ENCODE measurements around the gene SLC38A1. TPM values are rescaled to one million over a fixed set of nuclear protein-coding genes. Genes with fewer than 3 reads are reported as not detected.

SLC38A1 gene
- total and polyA plus RNA-seq, 4 donors: 4.2 to 66.2 (median 17.7) TPM

GRCh38 chr12:46219877-46220655 is 48.8 kb downstream of the SLC38A1 start:
- no peaks in the 10 kb centered on the region for H3K27me3 ChIP-seq (ENCODE audit: control insufficient read depth in 1 of 2, insufficient read depth in 2 of 2, low read length in 1 of 2)
- 76 to 88% methylated on average over 10 of the region's 10 CpGs for WGBS, 2 donors
- no peaks in the 10 kb centered on the region for H3K36me3 ChIP-seq (ENCODE audit: control insufficient read depth in 1 of 2, insufficient read depth in 2 of 2, low read length in 1 of 2)
- ATAC-seq (ENCODE audit: low FRiP score) (no peak), DNase-seq (no peak)
- H3K9me3 ChIP-seq (ENCODE audit: control insufficient read depth, low read length): no peaks in the 10 kb centered on the region
- intact Hi-C loops (cut with DNase I): loop anchor here (5.0 kb wide), 2 partner anchors 42 to 47 kb away; partner anchors contain the start of gene SLC38A1 (in 1 of the 2)
- H3K27ac ChIP-seq (ENCODE audit: low read depth in 1 of 2, low read length in 2 of 2): no peak overlapping the region
- no peak overlapping the region for H3K4me3 ChIP-seq (ENCODE audit: low read length in 2 of 2)
- peaks cover 0 to 3% of the 10 kb centered on the region in 2 donors for H3K4me1 ChIP-seq (ENCODE audit: control insufficient read depth in 1 of 2, insufficient read depth in 2 of 2, low read length in 2 of 2)

- H3K9me3 ChIP-seq (ENCODE audit: control insufficient read depth, low read length): no peaks in the 10 kb centered on the region
- 94 to 100% methylated on average over 2 of the region's 2 CpGs for WGBS, 2 donors
- ATAC-seq (ENCODE audit: low FRiP score): no peak
- H3K36me3 ChIP-seq (ENCODE audit: control insufficient read depth in 1 of 2, insufficient read depth in 2 of 2, low read length in 1 of 2): no peaks in the 10 kb centered on the region
- H3K4me1 ChIP-seq (ENCODE audit: control insufficient read depth in 1 of 2, insufficient read depth in 2 of 2, low read length in 2 of 2): peaks cover 0 to under 1% of the 10 kb centered on the region in 2 donors
- no peak overlapping the region for H3K27ac ChIP-seq (ENCODE audit: low read depth in 1 of 2, low read length in 2 of 2)
- intact Hi-C loops (cut with DNase I): no loop called here
- DNase-seq: no peak
- no peaks in the 10 kb centered on the region for H3K27me3 ChIP-seq (ENCODE audit: control insufficient read depth in 1 of 2, insufficient read depth in 2 of 2, low read length in 1 of 2)
- H3K4me3 ChIP-seq (ENCODE audit: low read length in 2 of 2): no peak overlapping the region
These were observed 49.5 kb downstream of the SLC38A1 start for GRCh38 chr12:46219132-46219876.

GRCh38 chr12:46218322-46219095 is 50.3 kb downstream of the SLC38A1 start:
- Histone ChIP-seq H3K27ac (ENCODE audit: low read depth in 1 of 2, low read length in 2 of 2) (no peak overlapping the region), H3K4me1 (ENCODE audit: control insufficient read depth in 1 of 2, insufficient read depth in 2 of 2, low read length in 2 of 2) (no peaks in the 10 kb centered on the region), H3K36me3 (ENCODE audit: control insufficient read depth in 1 of 2, insufficient read depth in 2 of 2, low read length in 1 of 2) (no peaks in the 10 kb centered on the region), H3K9me3 (ENCODE audit: control insufficient read depth, low read length) (no peaks in the 10 kb centered on the region), H3K4me3 (ENCODE audit: low read length in 2 of 2) (no peak overlapping the region), H3K27me3 (ENCODE audit: control insufficient read depth in 1 of 2, insufficient read depth in 2 of 2, low read length in 1 of 2) (no peaks in the 10 kb centered on the region)
- intact Hi-C loops (cut with DNase I): no loop called here
- ATAC-seq (ENCODE audit: low FRiP score) (no peak), DNase-seq (no peak)
- WGBS, 2 donors: 92 to 93% methylated on average over 10 of the region's 10 CpGs

- Histone ChIP-seq H3K36me3 (ENCODE audit: control insufficient read depth in 1 of 2, insufficient read depth in 2 of 2, low read length in 1 of 2) (no peaks in the 10 kb centered on the region), H3K4me1 (ENCODE audit: control insufficient read depth in 1 of 2, insufficient read depth in 2 of 2, low read length in 2 of 2) (no peaks in the 10 kb centered on the region), H3K27ac (ENCODE audit: low read depth in 1 of 2, low read length in 2 of 2) (no peak overlapping the region), H3K27me3 (ENCODE audit: control insufficient read depth in 1 of 2, insufficient read depth in 2 of 2, low read length in 1 of 2) (no peaks in the 10 kb centered on the region), H3K4me3 (ENCODE audit: low read length in 2 of 2) (no peak overlapping the region), H3K9me3 (ENCODE audit: control insufficient read depth, low read length) (no peaks in the 10 kb centered on the region)
- peak in 1 of 2 donors; percentile 48 for DNase-seq
- ATAC-seq (ENCODE audit: low FRiP score): no peak
- intact Hi-C loops (cut with DNase I): no loop called here
- 85 to 92% methylated on average over 6 of the region's 6 CpGs for WGBS, 2 donors
These were observed 51.1 kb downstream of the SLC38A1 start for GRCh38 chr12:46217541-46218321.

GRCh38 chr12:46214668-46215436 is 54.0 kb downstream of the SLC38A1 start:
- ATAC-seq (ENCODE audit: low FRiP score) (peak; percentile 62), DNase-seq (peak in 1 of 2 donors; percentile 53)
- 66 to 70% methylated on average over 7 of the region's 7 CpGs for WGBS, 2 donors
- intact Hi-C loops (cut with DNase I): no loop called here
- Histone ChIP-seq H3K27ac (ENCODE audit: low read depth in 1 of 2, low read length in 2 of 2) (no peak overlapping the region), H3K4me3 (ENCODE audit: low read length in 2 of 2) (no peak overlapping the region), H3K4me1 (ENCODE audit: control insufficient read depth in 1 of 2, insufficient read depth in 2 of 2, low read length in 2 of 2) (peaks cover 0 to 4% of the 10 kb centered on the region in 2 donors), H3K27me3 (ENCODE audit: control insufficient read depth in 1 of 2, insufficient read depth in 2 of 2, low read length in 1 of 2) (no peaks in the 10 kb centered on the region), H3K9me3 (ENCODE audit: control insufficient read depth, low read length) (no peaks in the 10 kb centered on the region), H3K36me3 (ENCODE audit: control insufficient read depth in 1 of 2, insufficient read depth in 2 of 2, low read length in 1 of 2) (no peaks in the 10 kb centered on the region)

- no peak for DNase-seq
- Histone ChIP-seq H3K9me3 (ENCODE audit: control insufficient read depth, low read length) (no peaks in the 10 kb centered on the region), H3K36me3 (ENCODE audit: control insufficient read depth in 1 of 2, insufficient read depth in 2 of 2, low read length in 1 of 2) (no peaks in the 10 kb centered on the region), H3K4me1 (ENCODE audit: control insufficient read depth in 1 of 2, insufficient read depth in 2 of 2, low read length in 2 of 2) (peaks cover 2 to 5% of the 10 kb centered on the region in 2 donors), H3K27ac (ENCODE audit: low read depth in 1 of 2, low read length in 2 of 2) (no peak overlapping the region), H3K4me3 (ENCODE audit: low read length in 2 of 2) (no peak overlapping the region), H3K27me3 (ENCODE audit: control insufficient read depth in 1 of 2, insufficient read depth in 2 of 2, low read length in 1 of 2) (no peaks in the 10 kb centered on the region)
- WGBS, 2 donors: 93 to 97% methylated on average over 4 of the region's 4 CpGs
- intact Hi-C loops (cut with DNase I): no loop called here
- ATAC-seq (ENCODE audit: low FRiP score): no peak
These were observed 56.5 kb downstream of the SLC38A1 start for GRCh38 chr12:46212108-46212982.

GRCh38 chr12:46210873-46211439 is 57.9 kb downstream of the SLC38A1 start:
- WGBS, 2 donors: 86 to 88% methylated on average over 6 of the region's 6 CpGs
- Histone ChIP-seq H3K27ac (ENCODE audit: low read depth in 1 of 2, low read length in 2 of 2) (no peak overlapping the region), H3K4me3 (ENCODE audit: low read length in 2 of 2) (no peak overlapping the region), H3K9me3 (ENCODE audit: control insufficient read depth, low read length) (no peaks in the 10 kb centered on the region), H3K36me3 (ENCODE audit: control insufficient read depth in 1 of 2, insufficient read depth in 2 of 2, low read length in 1 of 2) (no peaks in the 10 kb centered on the region), H3K27me3 (ENCODE audit: control insufficient read depth in 1 of 2, insufficient read depth in 2 of 2, low read length in 1 of 2) (no peaks in the 10 kb centered on the region), H3K4me1 (ENCODE audit: control insufficient read depth in 1 of 2, insufficient read depth in 2 of 2, low read length in 2 of 2) (peaks cover 2 to 5% of the 10 kb centered on the region in 2 donors)
- intact Hi-C loops (cut with DNase I): no loop called here
- DNase-seq (no peak), ATAC-seq (ENCODE audit: low FRiP score) (no peak)
